ENCODE measurements around the gene NFS1.
"Not testable (repeated sequence)": the region's sequence is repeated elsewhere in the genome, so short reads cannot be mapped to it uniquely, and the experiment has no call there.

DNA sequence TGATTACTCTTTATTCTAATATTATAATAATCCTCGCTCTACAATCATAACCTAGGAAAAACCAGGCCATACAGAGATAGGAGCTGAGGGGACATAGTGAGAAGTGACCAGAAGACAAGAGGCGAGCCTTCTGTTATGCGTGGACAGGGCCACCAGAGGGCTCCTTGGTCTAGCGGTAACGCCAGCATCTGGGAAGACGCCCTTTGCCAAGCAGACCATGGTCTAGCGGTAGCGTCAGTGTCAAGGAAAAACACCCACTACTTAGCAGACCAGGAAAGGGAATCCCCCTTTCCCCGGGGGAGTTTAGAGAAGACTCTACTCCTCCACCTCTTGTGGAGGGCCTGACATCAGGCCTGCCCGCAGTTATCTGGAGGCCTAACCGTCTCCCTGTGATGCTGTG, 12.3 kb downstream of the NFS1 start:
- TF ChIP-seq, protein P1, sequence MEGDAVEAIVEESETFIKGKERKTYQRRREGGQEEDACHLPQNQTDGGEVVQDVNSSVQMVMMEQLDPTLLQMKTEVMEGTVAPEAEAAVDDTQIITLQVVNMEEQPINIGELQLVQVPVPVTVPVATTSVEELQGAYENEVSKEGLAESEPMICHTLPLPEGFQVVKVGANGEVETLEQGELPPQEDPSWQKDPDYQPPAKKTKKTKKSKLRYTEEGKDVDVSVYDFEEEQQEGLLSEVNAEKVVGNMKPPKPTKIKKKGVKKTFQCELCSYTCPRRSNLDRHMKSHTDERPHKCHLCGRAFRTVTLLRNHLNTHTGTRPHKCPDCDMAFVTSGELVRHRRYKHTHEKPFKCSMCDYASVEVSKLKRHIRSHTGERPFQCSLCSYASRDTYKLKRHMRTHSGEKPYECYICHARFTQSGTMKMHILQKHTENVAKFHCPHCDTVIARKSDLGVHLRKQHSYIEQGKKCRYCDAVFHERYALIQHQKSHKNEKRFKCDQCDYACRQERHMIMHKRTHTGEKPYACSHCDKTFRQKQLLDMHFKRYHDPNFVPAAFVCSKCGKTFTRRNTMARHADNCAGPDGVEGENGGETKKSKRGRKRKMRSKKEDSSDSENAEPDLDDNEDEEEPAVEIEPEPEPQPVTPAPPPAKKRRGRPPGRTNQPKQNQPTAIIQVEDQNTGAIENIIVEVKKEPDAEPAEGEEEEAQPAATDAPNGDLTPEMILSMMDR (IDR thresholded peaks at IDR 0.05; ENCODE audit: low read length): peak; percentile 11; the same call in 1 of the 2 replicates
- TF ChIP-seq EZH2 (IDR thresholded peaks at IDR 0.05; ENCODE audit: borderline replicate concordance, low read length): not testable (repeated sequence)
